Ascending aorta (tissue), 2 donors: Measurements from ENCODE around the gene ASPA. TPM values are rescaled to one million over a fixed set of nuclear protein-coding genes. Genes with fewer than 3 reads are reported as not detected.
"Not testable (repeated sequence)": the region's sequence is repeated elsewhere in the genome, so short reads cannot be mapped to it uniquely, and the experiment has no call there.

Source experiments
- DNase-seq, 2 donors: peaks; one replicate each; pipeline ENCODE4 v3.0.0-alpha.2; 2019; ENCODE audit warnings: low spot score in 2 of 2
- H3K27ac ChIP-seq, 2 donors: fragments of 200-600 bp; sonication (generic); one replicate each; pipeline ENCODE4 v1.5.1; 2016 to 2017; ENCODE audit warnings: mild to moderate bottlenecking in 1 of 2
- H3K27me3 ChIP-seq: fragments of 200-600 bp; sonication (generic); one replicate; pipeline ENCODE4 v1.5.1; 2017
- H3K36me3 ChIP-seq, 2 donors: fragments of 200-600 bp; sonication (generic); one replicate each; pipeline ENCODE4 v1.5.1; 2016
- H3K4me1 ChIP-seq, 2 donors: fragments of 200-600 bp; sonication (generic); one replicate each; pipeline ENCODE4 v1.5.1; 2016 to 2017; ENCODE audit warnings: mild to moderate bottlenecking in 1 of 2
- H3K4me3 ChIP-seq, 2 donors: fragments of 200-600 bp; sonication (generic); one replicate each; pipeline ENCODE4 v1.5.1; 2016 to 2017; ENCODE audit warnings: mild to moderate bottlenecking in 1 of 2
- H3K9me3 ChIP-seq, 2 donors: fragments of 200-600 bp; sonication (generic); one replicate each; pipeline ENCODE4 v1.5.1; 2016
- intact Hi-C: fragments of 100-400 bp; cut with DNase I; formaldehyde crosslinking; loops from one replicate; pipeline ENCODE4 v1.15.1; 2023
- total RNA-seq: library from RNA; depleted of rRNA; stranded (reverse); fragments of >200 nt; gene quantifications from one replicate; pipeline ENCODE4 v1.1.0, GENCODE V29; 2016
- TF ChIP-seq, protein P1 (sequence below), 3 experiments: fragments of 200-600 bp in 2 of 3; fragments of 450-650 bp in 1 of 3; sonication (generic) in 2 of 3; IDR thresholded peaks; one replicate each; pipeline ENCODE4 v1.5.1; 2016 to 2019; ENCODE audit warnings: antibody characterized with exemption in 3 of 3, mild to moderate bottlenecking in 1 of 3, moderate library complexity in 1 of 3

Gene ASPA
- total RNA-seq, 1 donor from 2014 or later: 0.11 TPM

DNA sequence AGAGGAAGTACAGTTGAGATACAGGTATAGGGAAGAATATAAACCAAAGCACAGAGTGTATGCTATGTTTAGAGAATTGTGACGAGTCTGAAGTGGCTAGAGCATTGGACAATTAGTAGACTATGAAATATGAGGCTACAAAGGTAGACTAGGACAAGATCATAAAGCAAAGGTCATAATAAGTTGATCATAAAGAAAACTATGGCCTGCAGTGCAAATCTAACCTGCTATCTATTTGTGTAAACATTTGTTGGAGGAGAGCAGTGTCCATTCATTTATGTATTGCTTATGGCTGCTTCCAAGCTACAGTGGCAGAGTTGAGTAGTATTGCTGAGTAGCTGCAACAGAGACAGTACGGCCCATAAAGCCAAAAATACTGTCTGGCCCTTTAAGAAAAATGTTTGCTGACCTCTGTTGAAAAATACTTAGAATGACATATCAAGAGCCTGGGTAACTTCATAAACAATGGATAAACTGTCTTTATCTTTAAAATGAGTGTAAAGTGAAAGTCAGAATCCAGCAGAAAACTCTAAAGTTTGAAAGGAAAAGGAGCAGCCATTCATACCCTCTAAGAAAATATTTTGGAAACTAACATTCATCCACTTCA, 27.6 kb upstream of the ASPA start:
- no peaks in the 10 kb centered on the region for H3K27me3 ChIP-seq
- intact Hi-C loops: no loop called here
- TF ChIP-seq, protein P1, sequence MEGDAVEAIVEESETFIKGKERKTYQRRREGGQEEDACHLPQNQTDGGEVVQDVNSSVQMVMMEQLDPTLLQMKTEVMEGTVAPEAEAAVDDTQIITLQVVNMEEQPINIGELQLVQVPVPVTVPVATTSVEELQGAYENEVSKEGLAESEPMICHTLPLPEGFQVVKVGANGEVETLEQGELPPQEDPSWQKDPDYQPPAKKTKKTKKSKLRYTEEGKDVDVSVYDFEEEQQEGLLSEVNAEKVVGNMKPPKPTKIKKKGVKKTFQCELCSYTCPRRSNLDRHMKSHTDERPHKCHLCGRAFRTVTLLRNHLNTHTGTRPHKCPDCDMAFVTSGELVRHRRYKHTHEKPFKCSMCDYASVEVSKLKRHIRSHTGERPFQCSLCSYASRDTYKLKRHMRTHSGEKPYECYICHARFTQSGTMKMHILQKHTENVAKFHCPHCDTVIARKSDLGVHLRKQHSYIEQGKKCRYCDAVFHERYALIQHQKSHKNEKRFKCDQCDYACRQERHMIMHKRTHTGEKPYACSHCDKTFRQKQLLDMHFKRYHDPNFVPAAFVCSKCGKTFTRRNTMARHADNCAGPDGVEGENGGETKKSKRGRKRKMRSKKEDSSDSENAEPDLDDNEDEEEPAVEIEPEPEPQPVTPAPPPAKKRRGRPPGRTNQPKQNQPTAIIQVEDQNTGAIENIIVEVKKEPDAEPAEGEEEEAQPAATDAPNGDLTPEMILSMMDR (IDR thresholded peaks at IDR 0.05): no peak
- no peaks in the 10 kb centered on the region for H3K9me3 ChIP-seq
- no peak overlapping the region for H3K4me3 ChIP-seq
- H3K27ac ChIP-seq: no peak overlapping the region
- no peaks in the 10 kb centered on the region for H3K4me1 ChIP-seq
- H3K36me3 ChIP-seq: no peaks in the 10 kb centered on the region
- DNase-seq: no peak

DNA sequence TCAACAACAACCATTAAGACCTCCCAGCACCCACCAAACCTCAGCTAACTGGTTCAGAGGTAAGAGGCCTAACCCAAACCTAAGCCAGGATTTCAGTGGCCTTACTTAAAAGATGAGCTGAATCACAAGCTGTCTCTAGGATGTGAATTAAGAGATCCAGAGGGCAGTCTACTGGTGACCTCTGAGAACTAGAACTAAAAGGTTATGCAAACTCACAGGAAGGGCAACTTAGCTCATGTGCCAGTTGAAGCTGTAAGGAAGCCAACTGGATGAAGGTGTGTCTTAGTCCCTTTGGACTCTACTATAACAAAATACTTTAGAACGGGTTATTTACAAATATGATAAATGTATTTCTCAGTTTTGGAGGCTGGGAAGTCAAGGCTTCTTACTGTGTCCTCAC, 9.4 kb upstream of the ASPA start:
- H3K9me3 ChIP-seq, intact Hi-C loops, H3K4me1 ChIP-seq, DNase-seq, H3K27me3 ChIP-seq, H3K4me3 ChIP-seq, H3K27ac ChIP-seq, H3K36me3 ChIP-seq: not testable (repeated sequence)

DNA sequence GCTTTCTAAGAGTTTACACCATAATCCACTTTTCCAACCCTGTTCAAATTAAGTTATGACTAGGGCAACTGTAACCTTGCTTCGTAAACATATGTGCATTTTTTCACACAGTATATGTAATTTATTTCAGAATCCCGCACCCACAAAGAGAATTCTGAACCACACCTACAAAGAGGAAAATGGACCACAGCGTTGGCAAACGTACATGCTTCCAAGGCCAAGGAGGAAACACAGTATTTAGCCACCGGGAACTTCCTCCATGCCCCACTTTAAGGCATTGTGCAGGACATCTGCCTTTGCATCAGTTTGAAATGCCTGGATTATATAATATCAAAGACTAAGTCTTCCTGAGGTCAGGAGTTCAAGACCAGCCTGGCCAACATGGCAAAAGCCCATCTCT, 6.3 kb upstream of the ASPA start:
- no peak for DNase-seq
- Histone ChIP-seq H3K4me1 (no peaks in the 10 kb centered on the region), H3K4me3 (no peak overlapping the region), H3K9me3 (no peaks in the 10 kb centered on the region), H3K27me3 (no peaks in the 10 kb centered on the region), H3K36me3 (no peaks in the 10 kb centered on the region), H3K27ac (no peak overlapping the region)
- TF ChIP-seq, protein P1 (IDR thresholded peaks at IDR 0.05): no peak
- intact Hi-C loops: no loop called here

DNA sequence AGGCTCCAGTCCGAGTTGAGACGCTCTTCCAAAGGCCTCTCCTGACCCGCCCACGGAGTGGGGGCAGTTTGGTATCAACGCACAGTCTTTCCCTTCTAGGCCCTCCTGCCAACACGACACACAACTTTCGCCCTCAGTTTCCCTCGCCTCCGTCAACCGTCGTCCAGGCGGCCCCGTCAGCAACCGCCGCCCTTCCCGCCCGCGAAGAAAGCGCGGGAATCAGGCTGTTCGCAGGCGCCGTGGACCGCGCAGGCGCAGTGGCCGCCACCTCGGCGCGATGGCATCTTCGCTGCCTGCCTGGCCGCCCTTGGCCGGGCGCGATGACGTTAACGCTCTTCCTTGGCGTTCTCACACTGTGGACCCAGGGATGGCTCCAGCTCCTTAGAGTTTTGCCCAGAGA, 4.2 kb upstream of the ASPA start, which contains the start of gene SPATA22:
SPATA22 (minus strand) TSS at position 221 of the 400 bp plus-strand sequence. CDS start 2,494 bp downstream, outside the sequence.
- H3K36me3 ChIP-seq: no peaks in the 10 kb centered on the region
- TF ChIP-seq, protein P1 (IDR thresholded peaks at IDR 0.05): no peak
- intact Hi-C loops: no loop called here
- DNase-seq: no peak
- no peaks in the 10 kb centered on the region for H3K4me1 ChIP-seq
- H3K9me3 ChIP-seq: no peaks in the 10 kb centered on the region
- no peak within 1 kb of the TSS for H3K27ac ChIP-seq
- no peak within 1 kb of the TSS for H3K4me3 ChIP-seq
- H3K27me3 ChIP-seq: no peaks in the 10 kb centered on the region

DNA sequence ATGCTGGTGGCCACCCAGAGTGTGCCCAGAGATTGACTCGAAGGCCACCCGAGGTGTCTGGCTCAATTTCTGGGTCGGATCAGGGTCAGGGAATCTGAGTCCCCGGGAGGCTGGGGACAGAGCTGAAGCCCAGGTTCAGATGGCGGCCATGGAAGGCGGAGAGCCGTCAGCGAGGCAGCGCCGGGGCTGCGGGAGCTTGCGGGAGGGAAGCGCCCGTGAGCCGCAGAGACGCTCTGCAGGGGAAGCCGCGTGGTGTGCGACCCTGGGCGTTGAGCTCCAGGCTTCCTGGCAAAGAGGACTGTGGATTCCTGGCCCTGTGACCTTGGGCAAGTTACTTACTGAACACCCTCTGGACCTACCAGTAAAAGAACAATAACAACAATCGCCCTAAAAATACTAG, 3.7 kb upstream of the ASPA start:
- Histone ChIP-seq H3K9me3 (no peaks in the 10 kb centered on the region), H3K27me3 (no peaks in the 10 kb centered on the region), H3K4me1 (no peaks in the 10 kb centered on the region), H3K36me3 (no peaks in the 10 kb centered on the region), H3K4me3 (no peak overlapping the region), H3K27ac (no peak overlapping the region)
- intact Hi-C loops: no loop called here
- TF ChIP-seq, protein P1 (IDR thresholded peaks at IDR 0.05): no peak
- no peak for DNase-seq

DNA sequence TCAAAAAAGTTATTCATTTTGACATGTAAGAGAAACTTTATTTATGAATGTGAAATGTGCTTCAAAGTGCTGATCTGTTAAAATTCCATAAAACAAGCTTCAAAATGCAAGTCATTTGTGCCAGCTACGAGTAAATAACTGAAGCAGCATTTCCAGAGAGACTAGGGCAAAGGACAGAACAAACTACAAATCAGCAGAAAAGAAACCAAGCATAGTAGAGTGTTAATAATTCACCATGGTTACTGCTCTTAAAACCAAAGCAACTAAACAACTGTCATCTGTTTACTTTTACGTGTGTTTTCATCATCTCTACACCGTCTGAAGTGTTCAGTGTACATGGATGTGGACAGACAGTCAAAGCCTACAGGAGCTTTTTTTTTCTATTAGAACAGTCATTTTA, 1.6 kb upstream of the ASPA start:
- Histone ChIP-seq H3K9me3 (no peaks in the 10 kb centered on the region), H3K27ac (no peak overlapping the region), H3K27me3 (no peaks in the 10 kb centered on the region), H3K4me3 (no peak overlapping the region), H3K4me1 (no peaks in the 10 kb centered on the region), H3K36me3 (no peaks in the 10 kb centered on the region)
- DNase-seq: no peak
- TF ChIP-seq, protein P1 (IDR thresholded peaks at IDR 0.05): no peak
- intact Hi-C loops: no loop called here
